IMR-90 (cell line): Measurements from ENCODE around the gene GDI2. TPM values are rescaled to one million over a fixed set of nuclear protein-coding genes. Genes with fewer than 3 reads are reported as not detected.

Experiments
- ATAC-seq: fragments of 200-7000 bp; cut with Tn5 transposase; 2 replicates; pipeline ENCODE4 v1.9.1; 2020; ENCODE audit warnings: low read depth, mild to moderate bottlenecking, moderate library complexity
- BruUV-seq: library from RNA; stranded (reverse); fragments of 400-500 nt; replicated peaks from 2 replicates; lab custom pipeline; 2021; lab: Mats Ljungman, UMichigan
- CTCF ChIA-PET: fragments of 300-600 bp; formaldehyde crosslinking; extraction: SDS; loops from one replicate; lab custom pipeline; 2021; ENCODE audit warnings: antibody characterized with exemption; lab: Yijun Ruan, JAX
- POLR2A ChIA-PET: fragments of 300-600 bp; sonication (Branson Sonifier 250); formaldehyde crosslinking; loops from one replicate; lab custom pipeline; 2022; ENCODE audit warnings: antibody characterized with exemption; ENCODE audit not compliant: unreplicated experiment; lab: Charles Lee
- DNase-seq: peaks from one replicate; pipeline ENCODE4 v3.0.0; 2013
- H2AFZ ChIP-seq: replicated peaks from 2 replicates; pipeline ENCODE3; 2013; ENCODE audit warnings: low read length, mild to moderate bottlenecking; ENCODE audit not compliant: poor library complexity
- H2AK5ac ChIP-seq: 2 replicates; pipeline ENCODE4 v1.6.1; 2013; ENCODE audit warnings: low read depth, low read length, inconsistent platforms
- H2AK9ac ChIP-seq: replicated peaks from 2 replicates; pipeline ENCODE3; 2013; ENCODE audit warnings: mild to moderate bottlenecking, low read depth, low read length, moderate library complexity; ENCODE audit not compliant: poor library complexity
- H2BK120ac ChIP-seq: 2 replicates; pipeline ENCODE4 v1.6.1; 2013; ENCODE audit warnings: low read depth, low read length, inconsistent platforms
- H2BK15ac ChIP-seq: 3 replicates; pipeline ENCODE4 v1.6.1; 2013; ENCODE audit warnings: low read depth, low read length, inconsistent platforms
- H2BK20ac ChIP-seq: 2 replicates; pipeline ENCODE4 v1.6.1; 2013; ENCODE audit warnings: low read depth, mild to moderate bottlenecking, inconsistent platforms, low read length, moderate library complexity
- H2BK5ac ChIP-seq: 2 replicates; pipeline ENCODE4 v1.6.1; 2013; ENCODE audit warnings: mild to moderate bottlenecking, low read depth, low read length, inconsistent platforms; ENCODE audit not compliant: poor library complexity, severe bottlenecking
- H3K14ac ChIP-seq: replicated peaks from 2 replicates; pipeline ENCODE4 v1.6.1; 2013; ENCODE audit warnings: low read depth, low read length, inconsistent platforms
- H3K18ac ChIP-seq: 2 replicates; pipeline ENCODE4 v1.6.1; 2013; ENCODE audit warnings: low read depth, low read length, control low read depth
- H3K23ac ChIP-seq: 2 replicates; pipeline ENCODE4 v1.6.1; 2013; ENCODE audit warnings: low read depth, low read length, inconsistent platforms
- H3K27ac ChIP-seq: 2 replicates; pipeline ENCODE4 v1.5.1; 2013; ENCODE audit warnings: mild to moderate bottlenecking, control low read depth, low read length; ENCODE audit not compliant: insufficient read depth
- H3K27me3 ChIP-seq: 2 replicates; pipeline ENCODE4 v1.6.1; 2013; ENCODE audit warnings: low read length; ENCODE audit not compliant: control insufficient read depth, insufficient read depth
- H3K36me3 ChIP-seq: 2 replicates; pipeline ENCODE4 v1.6.1; 2013; ENCODE audit warnings: low read length, mixed read lengths; ENCODE audit not compliant: control insufficient read depth, insufficient read depth
- H3K4ac ChIP-seq: 2 replicates; pipeline ENCODE4 v1.6.1; 2013; ENCODE audit warnings: low read depth, low read length, inconsistent platforms
- H3K4me1 ChIP-seq: 2 replicates; pipeline ENCODE4 v1.6.1; 2013; ENCODE audit warnings: low read length, mixed read lengths; ENCODE audit not compliant: control insufficient read depth, insufficient read depth
- H3K4me2 ChIP-seq: 2 replicates; pipeline ENCODE4 v1.6.1; 2013; ENCODE audit warnings: low read depth, mild to moderate bottlenecking, control low read depth, low read length, moderate library complexity
- H3K4me3 ChIP-seq: 2 replicates; pipeline ENCODE4 v1.5.1; 2013; ENCODE audit warnings: low read depth, mild to moderate bottlenecking, control low read depth, low read length, moderate library complexity; ENCODE audit not compliant: insufficient read depth
- H3K56ac ChIP-seq: 2 replicates; pipeline ENCODE4 v1.6.1; 2013; ENCODE audit warnings: low read length, inconsistent platforms; ENCODE audit not compliant: insufficient read depth; ENCODE audit errors: extremely low read depth
- H3K79me1 ChIP-seq, 2 experiments: 2 replicates each; pipeline ENCODE4 v1.6.1; 2013; ENCODE audit warnings: low read length in 2 of 2, inconsistent platforms in 1 of 2, low read depth in 1 of 2
- H3K9ac ChIP-seq: 2 replicates; pipeline ENCODE4 v1.6.1; 2013; ENCODE audit warnings: low read depth, low read length, control low read depth
- H3K9me1 ChIP-seq: 2 replicates; pipeline ENCODE4 v1.6.1; 2013; ENCODE audit warnings: low read length, inconsistent platforms; ENCODE audit not compliant: insufficient read depth
- H3K9me3 ChIP-seq: 2 replicates; pipeline ENCODE4 v1.6.1; 2013; ENCODE audit warnings: low read length; ENCODE audit not compliant: control insufficient read depth, insufficient read depth
- H4K20me1 ChIP-seq: 2 replicates; pipeline ENCODE4 v1.6.1; 2013; ENCODE audit warnings: low read length, inconsistent platforms; ENCODE audit not compliant: insufficient read depth
- H4K5ac ChIP-seq: 2 replicates; pipeline ENCODE4 v1.6.1; 2013; ENCODE audit warnings: mild to moderate bottlenecking, low read depth, low read length, control low read depth
- H4K8ac ChIP-seq, 2 experiments: 2 replicates each; pipeline ENCODE4 v1.6.1; 2013; ENCODE audit warnings: low read depth in 2 of 2, low read length in 2 of 2, control low read depth in 1 of 2, inconsistent platforms in 1 of 2
- H4K91ac ChIP-seq: 2 replicates; pipeline ENCODE4 v1.6.1; 2013; ENCODE audit warnings: low read depth, low read length, inconsistent platforms; ENCODE audit not compliant: insufficient read depth
- NFE2L2 ChIP-seq: fragments of 150-350 bp; IDR thresholded peaks from 2 replicates; pipeline ENCODE4 v1.6.1; 2016; ENCODE audit warnings: low read depth, mild to moderate bottlenecking, low read length
- POLR2A ChIP-seq: IDR thresholded peaks from 2 replicates; pipeline ENCODE4 v1.6.1; 2012; ENCODE audit warnings: mild to moderate bottlenecking, low read depth, low read length
- RCOR1 ChIP-seq: IDR thresholded peaks from 2 replicates; pipeline ENCODE4 v1.6.1; 2012; ENCODE audit warnings: mild to moderate bottlenecking, low read length, improper control_type of control experiment; ENCODE audit not compliant: insufficient replicate concordance
- WGBS, 2 experiments: methylation state at CpG; one replicate each; pipeline versions ENCODE4 v1.1.5 to v1.1.7; 2013; ENCODE audit warnings: missing lambda C conversion rate in 2 of 2; ENCODE audit not compliant: insufficient read length in 1 of 2; ENCODE audit errors: extremely low coverage in 2 of 2; 5-methylcytosine and 5-hydroxymethylcytosine counted together
- dilution Hi-C: fragments of 300-500 bp; cut with HindIII; formaldehyde crosslinking; loops from one replicate; pipeline ENCODE4 v1.14.3; 2018; ENCODE audit warnings: low sequenced_read_pairs; ENCODE audit not compliant: unreplicated experiment
- in situ Hi-C: fragments of 300-500 bp; cut with MboI; formaldehyde crosslinking; loops from 3 replicates; pipeline ENCODE4 v1.14.3; 2019; ENCODE audit warnings: low sequenced_read_pairs, inconsistent platforms, mixed read lengths
- intact Hi-C: fragments of 100-400 bp; cut with micrococcal nuclease; formaldehyde crosslinking; loops from 2 replicates; pipeline ENCODE4 v1.10.0; 2022
- polyA plus RNA-seq, 3 experiments: library from polyadenylated mRNA; depleted of rRNA; stranded (reverse); fragments of >200 nt; gene quantifications; 2 replicates each; pipeline ENCODE4 v1.2.3, GENCODE V29; 2012; ENCODE audit warnings: low replicate concordance in 1 of 3
- total RNA-seq: library from RNA; depleted of rRNA; stranded (reverse); fragments of >200 nt; gene quantifications from 2 replicates; pipeline ENCODE4 v1.2.3, GENCODE V29; 2012

GDI2 gene
- total and polyA plus RNA-seq, 2 of the 4 experiments (the other 2 are of a cell fraction) = 171 to 396 TPM

DNA sequence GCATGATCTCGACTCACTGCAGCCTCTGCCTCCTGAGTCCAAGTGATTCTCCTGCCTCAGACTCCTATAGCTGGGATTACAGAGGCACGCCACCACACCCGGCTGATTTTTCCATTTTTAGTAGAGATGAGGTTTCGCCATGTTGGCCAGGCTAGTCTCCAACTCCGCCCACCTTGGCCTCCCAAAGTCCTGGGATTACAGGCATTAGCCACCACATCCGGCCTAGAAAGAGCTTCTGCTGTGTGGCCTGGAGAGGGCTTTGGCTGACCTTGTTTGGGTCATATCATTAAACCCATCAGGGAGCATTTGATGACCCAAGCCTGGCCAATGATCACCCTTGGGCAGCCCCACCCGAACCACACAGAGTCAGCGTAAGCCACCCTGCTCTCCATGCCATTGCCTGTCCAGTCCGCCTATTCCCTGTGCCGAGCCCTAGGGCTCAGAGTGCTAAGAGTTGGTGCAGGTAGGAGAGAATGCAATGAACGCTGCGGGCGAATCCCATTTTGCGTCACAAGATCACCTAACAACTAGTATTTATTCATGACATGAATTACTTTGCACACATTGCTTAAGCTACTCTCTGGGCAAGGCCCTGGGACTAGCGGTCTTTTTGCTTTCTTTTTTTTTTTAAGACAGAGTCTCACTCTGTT is 22.3 kb upstream of the GDI2 start:
- no peak overlapping the region for H3K14ac ChIP-seq
- no peak overlapping the region for H3K56ac ChIP-seq
- no peak overlapping the region for H3K18ac ChIP-seq
- H3K9me3 ChIP-seq = no peaks in the 10 kb centered on the region
- no peak overlapping the region for H2AK9ac ChIP-seq
- no peak overlapping the region for H2AK5ac ChIP-seq
- intact Hi-C loops = no loop called here
- 100% methylated on average over 1 of the region's 15 CpGs; no CpG with 5 or more reads in 1 of the 2 experiments for WGBS, 2 experiments
- H3K4me3 ChIP-seq = no peak overlapping the region
- no peak overlapping the region for H2BK5ac ChIP-seq
- H3K9ac ChIP-seq = no peak overlapping the region
- no peak overlapping the region for H2BK15ac ChIP-seq
- ATAC-seq (no peak), DNase-seq (no peak)
- H2BK20ac ChIP-seq = no peak overlapping the region
- H3K4me2 ChIP-seq = no peak overlapping the region
- no peaks in the 10 kb centered on the region; the same call in 1 of the 2 replicates for H4K20me1 ChIP-seq
- ChIA-PET CTCF (no interaction called here), POLR2A (no interaction called here)
- no peak overlapping the region for H4K5ac ChIP-seq
- no peak overlapping the region for H3K27ac ChIP-seq
- no peaks in the 10 kb centered on the region for H3K4me1 ChIP-seq
- no peaks in the 10 kb centered on the region for H3K9me1 ChIP-seq
- no peak overlapping the region for H2BK120ac ChIP-seq
- no peak overlapping the region for H2AFZ ChIP-seq
- no peaks in the 10 kb centered on the region for H3K79me1 ChIP-seq
- H4K8ac ChIP-seq = no peak overlapping the region
- dilution Hi-C loops = no loop called here
- TF ChIP-seq NFE2L2 (no peak), RCOR1 (no peak), POLR2A (no peak)
- H3K23ac ChIP-seq = no peak overlapping the region
- no TSS peak for BruUV-seq
- H3K4ac ChIP-seq = no peak overlapping the region
- no peaks in the 10 kb centered on the region for H3K36me3 ChIP-seq
- in situ Hi-C loops = no loop called here
- no peaks in the 10 kb centered on the region for H3K27me3 ChIP-seq
- H4K91ac ChIP-seq = no peak overlapping the region
